Esophagus (tissue), 2 donors: ENCODE data around the gene ZNF385B. TPM values are rescaled to one million over a fixed set of nuclear protein-coding genes. Genes with fewer than 3 reads are reported as not detected.
"Not testable (repeated sequence)": the region's sequence is repeated elsewhere in the genome, so short reads cannot be mapped to it uniquely, and the experiment has no call there.

Experiments
- H3K27ac ChIP-seq, 2 donors: one replicate each; pipeline ENCODE4 v1.5.1; 2013; ENCODE audit warnings: low read depth in 2 of 2, mild to moderate bottlenecking in 2 of 2, inconsistent platforms in 1 of 2, low read length in 1 of 2, moderate library complexity in 1 of 2
- H3K27me3 ChIP-seq, 2 donors: one replicate each; pipeline ENCODE4 v1.6.1; 2013; ENCODE audit warnings: low read length in 2 of 2, control low read depth in 1 of 2, mild to moderate bottlenecking in 1 of 2; ENCODE audit not compliant: insufficient read depth in 2 of 2, control insufficient read depth in 1 of 2
- H3K36me3 ChIP-seq, 2 donors: one replicate each; pipeline ENCODE4 v1.6.1; 2013; ENCODE audit warnings: low read length in 1 of 2; ENCODE audit not compliant: control insufficient read depth in 2 of 2, insufficient read depth in 2 of 2
- H3K4me1 ChIP-seq, 2 donors: one replicate each; pipeline ENCODE4 v1.6.1; 2013; ENCODE audit warnings: low read length in 1 of 2; ENCODE audit not compliant: control insufficient read depth in 2 of 2, insufficient read depth in 2 of 2
- H3K4me3 ChIP-seq, 2 donors: one replicate each; pipeline ENCODE4 v1.5.1; 2013; ENCODE audit warnings: low read length in 2 of 2, mild to moderate bottlenecking in 2 of 2, low read depth in 1 of 2, moderate library complexity in 1 of 2
- H3K9me3 ChIP-seq, 2 donors: one replicate each; pipeline ENCODE4 v1.6.1; 2013; ENCODE audit warnings: mild to moderate bottlenecking in 2 of 2, low read depth in 1 of 2, low read length in 1 of 2, moderate library complexity in 1 of 2; ENCODE audit not compliant: control insufficient read depth in 2 of 2, insufficient read depth in 1 of 2
- WGBS, 2 donors: extraction: QIAGEN DNeasy Blood & Tissue Kit; methylation state at CpG; one replicate each; pipeline ENCODE4 v1.1.7; 2013; 5-methylcytosine and 5-hydroxymethylcytosine counted together
- polyA plus RNA-seq, 2 donors: library from polyadenylated mRNA; stranded (reverse); fragments of 200-250 nt; gene quantifications; one replicate each; pipeline ENCODE4 v1.2.3, GENCODE V29; 2013
- donor health status: healthy with polysubstance abuse.
- donor health status: Bipolar disorder and iron deficiency.

ZNF385B gene
- polyA plus RNA-seq, 2 donors: 0.22 to 0.29 TPM

DNA sequence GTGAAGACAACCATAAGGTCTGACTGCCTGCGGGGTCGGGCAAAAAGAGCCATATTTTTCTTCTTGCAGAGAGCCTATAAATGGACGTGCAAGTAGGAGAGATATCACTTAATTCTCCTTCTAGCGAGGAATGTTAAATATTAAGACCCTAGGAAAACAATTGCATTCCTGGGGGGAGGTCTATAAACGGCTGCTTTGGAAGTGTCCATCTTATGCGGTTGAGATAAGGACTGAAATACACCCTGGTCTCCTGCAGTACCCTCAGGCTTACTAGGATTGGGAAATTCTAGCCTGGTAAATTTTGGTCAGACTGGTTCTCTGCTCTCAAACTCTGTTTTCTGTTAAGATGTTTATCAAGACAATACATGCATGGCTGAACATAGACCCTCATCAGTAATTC, 27.2 kb upstream of the ZNF385B start:
- 86 to 91% methylated on average over 6 of the region's 6 CpGs for WGBS, 2 donors

DNA sequence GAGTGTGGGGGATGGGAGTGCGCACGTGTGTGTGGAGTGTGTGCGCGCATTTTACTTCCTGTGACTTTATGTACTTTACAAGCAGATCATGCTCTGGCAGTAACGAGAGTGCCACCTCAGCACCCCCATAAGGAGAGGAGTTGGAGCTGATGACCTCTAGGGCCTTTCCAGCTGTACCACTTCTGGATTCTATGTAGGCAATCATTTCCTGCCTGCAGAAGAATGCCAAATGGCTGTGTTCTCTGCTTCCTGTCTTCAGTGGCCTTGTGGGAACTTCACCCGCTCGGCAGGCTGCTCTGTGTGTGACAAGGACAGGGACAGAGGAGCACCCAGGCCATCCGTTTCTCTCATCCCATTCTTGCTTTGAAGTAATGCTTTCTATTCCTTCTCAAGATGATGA, 22.8 kb upstream of the ZNF385B start:
- Histone ChIP-seq H3K27ac (no peak overlapping the region), H3K36me3 (no peaks in the 10 kb centered on the region), H3K4me1 (no peaks in the 10 kb centered on the region), H3K27me3 (no peaks in the 10 kb centered on the region), H3K4me3 (no peak overlapping the region), H3K9me3 (no peaks in the 10 kb centered on the region)
- WGBS, 2 donors: 66 to 71% methylated on average over 8 of the region's 8 CpGs

More for the DNA sequence above, 27.2 kb upstream of the ZNF385B start:
- H3K27ac ChIP-seq, H3K36me3 ChIP-seq, H3K9me3 ChIP-seq, H3K27me3 ChIP-seq, H3K4me3 ChIP-seq, H3K4me1 ChIP-seq: not testable (repeated sequence)

DNA sequence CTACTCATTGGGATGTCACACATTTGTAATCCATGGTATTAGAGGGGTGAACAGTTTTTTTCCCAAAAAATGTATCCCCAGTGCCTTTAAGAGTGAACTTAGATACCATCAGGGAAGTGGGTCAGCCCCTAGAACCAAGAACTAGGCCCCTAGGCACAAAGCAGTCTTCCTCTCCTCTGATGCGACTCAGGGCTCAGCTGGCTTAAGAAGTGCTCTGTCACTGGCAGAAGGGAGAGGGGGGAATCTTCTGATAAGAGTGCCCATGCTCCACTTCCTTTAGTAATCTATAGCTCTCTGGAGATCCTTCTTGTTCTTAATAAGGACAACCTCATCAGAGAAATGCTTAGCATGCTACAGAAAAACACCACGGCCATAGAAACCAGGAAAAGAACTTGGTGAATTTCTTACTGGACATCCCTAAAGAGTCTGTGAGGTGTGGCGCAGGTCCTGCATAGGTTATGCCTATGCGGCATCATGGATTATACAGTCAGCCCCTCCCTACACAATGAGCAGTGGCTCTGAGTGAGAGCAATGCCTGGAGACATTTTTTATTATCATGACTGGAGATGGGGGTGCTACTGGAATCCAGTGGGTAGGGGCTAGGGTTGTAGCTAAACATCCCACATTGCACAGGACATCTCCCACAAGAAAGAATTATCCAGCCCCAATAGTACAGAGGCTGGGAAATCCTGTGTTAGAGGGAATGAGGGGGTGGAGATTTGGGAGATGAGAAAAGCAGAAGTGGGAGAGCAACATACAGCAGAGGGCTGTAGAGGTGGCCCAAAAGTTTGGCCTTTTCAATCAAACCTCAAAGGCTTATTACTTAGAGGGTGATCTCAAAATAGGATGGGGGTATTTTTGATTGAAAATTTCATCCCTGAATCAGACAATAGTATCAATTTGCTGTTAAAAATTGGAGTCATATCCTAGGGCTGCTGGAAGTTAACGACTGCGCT, 21.7 kb upstream of the ZNF385B start:
- H3K4me3 ChIP-seq: no peak overlapping the region
- H3K36me3 ChIP-seq: no peaks in the 10 kb centered on the region
- H3K27me3 ChIP-seq: no peaks in the 10 kb centered on the region
- 93 to 94% methylated on average over 6 of the region's 6 CpGs for WGBS, 2 donors
- H3K27ac ChIP-seq: no peak overlapping the region
- H3K4me1 ChIP-seq: no peaks in the 10 kb centered on the region
- no peaks in the 10 kb centered on the region for H3K9me3 ChIP-seq

DNA sequence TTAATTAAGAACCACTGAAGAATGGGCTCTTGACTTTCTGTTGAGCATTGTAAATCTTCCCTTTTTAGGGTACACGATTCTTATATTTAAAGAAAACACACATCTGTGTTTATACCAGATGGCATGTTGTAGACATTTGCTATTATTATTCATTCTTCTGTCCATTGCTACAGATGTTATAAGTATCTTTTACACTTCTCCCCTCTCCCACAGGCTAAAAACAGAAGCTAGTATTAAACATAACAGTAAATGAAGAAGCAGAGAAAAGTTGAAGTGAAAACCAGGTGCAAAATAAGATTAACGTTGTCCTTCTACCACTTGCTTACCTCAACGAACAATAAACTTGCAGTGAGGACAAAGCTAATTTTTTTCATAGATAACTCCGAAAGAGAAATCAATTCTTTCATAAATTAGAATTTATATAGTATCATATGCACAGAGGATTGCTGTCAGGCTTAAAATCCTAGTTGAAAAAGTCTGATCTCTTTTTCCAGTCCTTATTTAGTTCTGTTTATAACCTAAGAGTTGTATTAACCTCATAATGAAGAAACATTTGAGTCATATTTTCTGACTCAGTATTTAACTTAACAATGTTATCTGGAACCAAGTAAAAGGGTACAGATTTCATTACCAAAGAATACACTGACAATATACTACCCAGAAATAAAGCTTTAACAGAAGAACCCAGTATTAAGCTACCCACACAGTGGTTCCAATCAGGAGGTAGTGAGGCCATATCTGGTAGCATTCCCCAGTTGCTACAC, 16.4 kb upstream of the ZNF385B start:
- H3K36me3 ChIP-seq: no peaks in the 10 kb centered on the region
- no peak overlapping the region for H3K27ac ChIP-seq
- no peak overlapping the region for H3K4me3 ChIP-seq
- whole genome bisulfite sequencing, 2 donors: 76 to 77% methylated on average over 4 of the region's 4 CpGs
- no peaks in the 10 kb centered on the region for H3K9me3 ChIP-seq
- H3K27me3 ChIP-seq: no peaks in the 10 kb centered on the region
- H3K4me1 ChIP-seq: no peaks in the 10 kb centered on the region

DNA sequence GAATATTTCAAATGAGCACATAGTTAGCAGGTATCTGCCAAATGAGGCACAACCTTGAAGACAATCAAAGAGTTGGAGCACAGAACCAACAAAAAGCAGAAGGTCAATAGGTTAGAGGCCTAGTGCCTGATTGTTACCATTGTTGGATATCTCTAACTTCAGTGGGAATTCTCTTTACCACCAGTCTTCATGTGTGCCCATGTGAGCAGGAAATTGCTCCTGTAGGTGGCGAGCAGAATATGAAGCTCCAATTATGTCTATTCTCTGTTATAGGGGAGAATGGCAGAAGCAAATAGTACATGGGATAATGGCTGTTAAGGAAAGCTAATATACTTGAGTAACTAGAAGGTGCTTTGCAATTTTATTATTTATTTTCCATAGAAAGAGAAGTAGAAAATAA, 14.9 kb upstream of the ZNF385B start:
- Histone ChIP-seq H3K4me3 (no peak overlapping the region), H3K27ac (no peak overlapping the region), H3K4me1 (no peaks in the 10 kb centered on the region), H3K9me3 (no peaks in the 10 kb centered on the region), H3K36me3 (no peaks in the 10 kb centered on the region), H3K27me3 (no peaks in the 10 kb centered on the region)
- WGBS, 2 donors: 78 to 82% methylated on average over 1 of the region's 1 CpG

DNA sequence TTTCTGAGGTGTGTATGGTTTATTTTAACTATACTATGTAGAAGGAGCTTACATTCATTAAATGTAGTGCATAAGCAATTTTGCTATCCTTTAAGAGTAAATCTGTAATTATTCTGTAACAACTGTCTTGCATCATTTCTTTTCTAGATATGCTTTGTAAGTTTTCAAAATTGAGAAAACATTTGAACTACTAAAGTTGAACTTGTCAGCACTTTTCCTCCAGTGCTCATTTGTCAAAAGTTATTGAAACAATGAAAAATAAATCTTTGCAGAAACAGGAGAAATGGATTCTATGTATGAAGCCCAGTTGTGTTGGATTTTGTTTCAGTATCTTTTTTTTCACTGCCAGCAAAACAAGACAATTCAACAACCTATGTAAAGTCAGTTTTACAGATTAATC, 14.5 kb upstream of the ZNF385B start:
- no peak overlapping the region for H3K4me3 ChIP-seq
- no peaks in the 10 kb centered on the region for H3K36me3 ChIP-seq
- H3K4me1 ChIP-seq: no peaks in the 10 kb centered on the region
- H3K27ac ChIP-seq: no peak overlapping the region
- H3K9me3 ChIP-seq: no peaks in the 10 kb centered on the region
- H3K27me3 ChIP-seq: no peaks in the 10 kb centered on the region

DNA sequence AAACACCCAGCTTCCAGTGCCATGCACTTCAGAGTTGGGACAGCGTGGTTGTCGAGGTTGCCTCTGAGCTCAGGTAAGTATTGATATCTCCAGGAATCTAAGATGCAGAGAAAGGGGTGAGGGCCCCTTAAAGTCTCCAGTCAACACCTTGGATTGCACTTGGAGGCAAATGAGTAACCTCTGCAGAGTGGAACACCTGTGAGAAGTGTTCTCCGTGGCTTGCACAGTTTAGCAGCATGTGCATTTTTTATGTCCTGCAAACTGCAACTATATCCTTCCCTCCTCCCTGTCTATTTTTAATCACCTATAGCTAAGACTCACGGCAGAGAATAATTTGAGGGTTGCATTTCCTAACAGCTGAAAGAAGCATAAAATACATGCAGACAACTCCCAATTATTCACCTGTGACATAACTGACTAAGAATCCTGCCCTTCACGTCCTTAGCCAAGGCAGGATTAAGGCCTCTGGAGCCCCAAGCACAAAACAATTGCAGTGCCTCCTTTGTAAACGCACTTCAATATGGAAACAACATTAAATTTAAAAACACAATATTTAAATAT, 1.6 kb upstream of the ZNF385B start:
- Histone ChIP-seq H3K4me3 (no peak overlapping the region), H3K9me3 (no peaks in the 10 kb centered on the region), H3K36me3 (no peaks in the 10 kb centered on the region), H3K4me1 (peaks cover 5 to 6% of the 10 kb centered on the region in 2 donors), H3K27me3 (no peaks in the 10 kb centered on the region), H3K27ac (no peak overlapping the region)
- WGBS, 2 donors: 68 to 71% methylated on average over 6 of the region's 6 CpGs

DNA sequence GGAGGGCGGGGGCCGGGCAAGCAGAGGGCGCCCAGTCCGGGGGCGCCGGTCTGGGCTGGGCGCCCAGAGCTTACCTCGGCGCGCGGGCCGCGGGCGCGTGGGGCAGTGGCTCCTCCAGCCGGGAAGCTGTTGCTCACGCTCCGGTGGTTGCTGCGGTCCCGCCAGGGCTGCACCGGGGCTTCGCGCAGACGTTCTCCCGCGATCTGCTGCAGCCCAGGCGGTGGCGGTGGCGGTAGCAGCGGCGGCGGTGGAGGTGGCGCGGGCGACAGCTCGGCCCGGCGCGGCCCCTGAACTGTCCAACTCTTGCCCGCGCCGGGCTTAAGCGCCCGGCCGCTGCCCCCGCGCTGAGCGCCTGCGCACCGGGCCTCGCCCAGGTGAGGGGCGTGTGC, 391 bp downstream of the ZNF385B start:
- no peak overlapping the region for H3K27ac ChIP-seq
- no peaks in the 10 kb centered on the region for H3K27me3 ChIP-seq
- peaks cover 5 to 6% of the 10 kb centered on the region in 2 donors for H3K4me1 ChIP-seq
- H3K36me3 ChIP-seq: no peaks in the 10 kb centered on the region
- peak overlapping the region; percentile 49 to 62 for H3K4me3 ChIP-seq
- 0 to 1% methylated on average over 18 to 52 of the region's 52 CpGs for WGBS, 2 donors
- H3K9me3 ChIP-seq: no peaks in the 10 kb centered on the region

DNA sequence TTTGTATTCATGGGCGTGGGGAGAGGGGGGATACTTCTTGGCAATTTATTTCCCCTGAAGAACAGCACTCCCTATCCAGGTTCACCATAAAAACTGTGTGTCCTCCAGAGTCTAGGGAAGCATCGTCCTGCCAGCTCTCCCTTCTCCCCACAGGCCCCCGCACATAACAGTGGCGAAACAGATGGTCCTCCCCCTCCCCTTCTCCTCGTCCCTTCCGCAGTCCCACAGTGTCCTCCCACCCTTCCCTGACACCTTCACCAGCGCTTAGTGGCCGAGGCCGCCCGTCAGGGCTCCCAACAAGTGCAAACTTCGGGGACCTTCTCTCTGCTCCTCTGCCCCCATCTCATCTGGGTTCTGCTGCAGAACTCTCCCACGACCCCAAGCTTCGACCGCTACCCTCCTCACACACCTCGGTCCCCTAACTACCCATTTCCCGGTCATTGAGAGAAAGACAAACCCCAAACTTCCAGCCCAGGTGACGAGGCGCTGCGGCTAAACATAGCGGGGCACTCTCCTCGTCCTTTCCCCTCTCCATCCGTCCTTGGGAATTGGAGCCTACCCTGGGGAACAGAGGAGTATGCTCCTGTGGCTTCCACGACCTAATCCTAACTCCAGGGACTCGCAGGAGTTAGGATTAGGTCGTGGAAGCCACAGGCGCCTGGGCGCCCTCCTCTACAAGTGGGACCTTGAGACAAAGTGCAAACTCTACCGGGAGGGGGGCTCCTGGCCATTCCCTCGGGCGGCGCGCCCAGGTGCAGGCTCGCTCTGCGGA, 971 bp downstream of the ZNF385B start:
- H3K4me3 ChIP-seq: peak overlapping the region; percentile 49 to 62
- 5 to 7% methylated on average over 34 of the region's 34 CpGs for WGBS, 2 donors
- peak overlapping the region in 1 of 2 donors; percentile 9 for H3K27ac ChIP-seq

More for the DNA sequence above, 971 bp downstream of the ZNF385B start:
- H3K9me3 ChIP-seq: no peaks in the 10 kb centered on the region
- no peaks in the 10 kb centered on the region for H3K27me3 ChIP-seq
- peaks cover 5 to 6% of the 10 kb centered on the region in 2 donors for H3K4me1 ChIP-seq
- H3K36me3 ChIP-seq: no peaks in the 10 kb centered on the region
